Left ventricle myocardium inferior (tissue), 1 donor: ENCODE measurements around the gene HOXB6. TPM values are rescaled to one million over a fixed set of nuclear protein-coding genes. Genes with fewer than 3 reads are reported as not detected.

Source experiments
- DNase-seq: peaks from one replicate; pipeline ENCODE4 v3.0.0-alpha.2; 2020
- H3K27ac ChIP-seq: fragments of 200-600 bp; replicated peaks from 2 replicates; pipeline ENCODE4 v1.8.0; 2021
- H3K27me3 ChIP-seq: fragments of 200-600 bp; 2 replicates; pipeline ENCODE4 v1.8.0; 2021; ENCODE audit warnings: low read depth
- H3K36me3 ChIP-seq: fragments of 200-600 bp; 2 replicates; pipeline ENCODE4 v1.8.0; 2021
- H3K4me1 ChIP-seq: fragments of 200-600 bp; 2 replicates; pipeline ENCODE4 v1.8.0; 2021
- H3K4me3 ChIP-seq: fragments of 200-600 bp; 2 replicates; pipeline ENCODE4 v1.8.0; 2021; ENCODE audit warnings: mild to moderate bottlenecking, moderate library complexity
- H3K9me3 ChIP-seq: fragments of 200-600 bp; replicated peaks from 2 replicates; pipeline ENCODE4 v1.8.0; 2021
- intact Hi-C: fragments of 100-400 bp; cut with micrococcal nuclease; formaldehyde crosslinking; loops from one replicate; pipeline ENCODE4 v1.11.0; 2022
- total RNA-seq: library from RNA; stranded (reverse); fragmentation: NEBNext Ultra II Directional; extraction: Animal tissue kit (Norgen Biotek cat#: 25700); gene quantifications from one replicate; pipeline ENCODE4 v1.2.1, GENCODE V29; 2021
- TF ChIP-seq, protein P1 (sequence below): fragments of 200-600 bp; IDR thresholded peaks from 2 replicates; pipeline ENCODE4 v1.8.0; 2021; ENCODE audit warnings: antibody characterized with exemption, mild to moderate bottlenecking, borderline replicate concordance
- donor health status: DM: no; HTN: yes; CAD: no; lungs with severe emphysema.

The HOXB6 gene
- total RNA-seq, 1 donor from 2014 or later, result 0.66 TPM

GRCh38 chr17:48576479-48577309 is 28.1 kb downstream of the HOXB6 start:
- TF ChIP-seq, protein P1, sequence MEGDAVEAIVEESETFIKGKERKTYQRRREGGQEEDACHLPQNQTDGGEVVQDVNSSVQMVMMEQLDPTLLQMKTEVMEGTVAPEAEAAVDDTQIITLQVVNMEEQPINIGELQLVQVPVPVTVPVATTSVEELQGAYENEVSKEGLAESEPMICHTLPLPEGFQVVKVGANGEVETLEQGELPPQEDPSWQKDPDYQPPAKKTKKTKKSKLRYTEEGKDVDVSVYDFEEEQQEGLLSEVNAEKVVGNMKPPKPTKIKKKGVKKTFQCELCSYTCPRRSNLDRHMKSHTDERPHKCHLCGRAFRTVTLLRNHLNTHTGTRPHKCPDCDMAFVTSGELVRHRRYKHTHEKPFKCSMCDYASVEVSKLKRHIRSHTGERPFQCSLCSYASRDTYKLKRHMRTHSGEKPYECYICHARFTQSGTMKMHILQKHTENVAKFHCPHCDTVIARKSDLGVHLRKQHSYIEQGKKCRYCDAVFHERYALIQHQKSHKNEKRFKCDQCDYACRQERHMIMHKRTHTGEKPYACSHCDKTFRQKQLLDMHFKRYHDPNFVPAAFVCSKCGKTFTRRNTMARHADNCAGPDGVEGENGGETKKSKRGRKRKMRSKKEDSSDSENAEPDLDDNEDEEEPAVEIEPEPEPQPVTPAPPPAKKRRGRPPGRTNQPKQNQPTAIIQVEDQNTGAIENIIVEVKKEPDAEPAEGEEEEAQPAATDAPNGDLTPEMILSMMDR, result no peak
- Histone ChIP-seq H3K27me3 (peaks cover 100% of the 10 kb centered on the region), H3K9me3 (no peaks in the 10 kb centered on the region), H3K4me3 (peak overlapping the region; percentile 62), H3K36me3 (no peaks in the 10 kb centered on the region), H3K27ac (peak overlapping the region; percentile 71), H3K4me1 (peaks cover 26% of the 10 kb centered on the region)
- no peak for DNase-seq
- intact Hi-C loops, result no loop called here

DNA sequence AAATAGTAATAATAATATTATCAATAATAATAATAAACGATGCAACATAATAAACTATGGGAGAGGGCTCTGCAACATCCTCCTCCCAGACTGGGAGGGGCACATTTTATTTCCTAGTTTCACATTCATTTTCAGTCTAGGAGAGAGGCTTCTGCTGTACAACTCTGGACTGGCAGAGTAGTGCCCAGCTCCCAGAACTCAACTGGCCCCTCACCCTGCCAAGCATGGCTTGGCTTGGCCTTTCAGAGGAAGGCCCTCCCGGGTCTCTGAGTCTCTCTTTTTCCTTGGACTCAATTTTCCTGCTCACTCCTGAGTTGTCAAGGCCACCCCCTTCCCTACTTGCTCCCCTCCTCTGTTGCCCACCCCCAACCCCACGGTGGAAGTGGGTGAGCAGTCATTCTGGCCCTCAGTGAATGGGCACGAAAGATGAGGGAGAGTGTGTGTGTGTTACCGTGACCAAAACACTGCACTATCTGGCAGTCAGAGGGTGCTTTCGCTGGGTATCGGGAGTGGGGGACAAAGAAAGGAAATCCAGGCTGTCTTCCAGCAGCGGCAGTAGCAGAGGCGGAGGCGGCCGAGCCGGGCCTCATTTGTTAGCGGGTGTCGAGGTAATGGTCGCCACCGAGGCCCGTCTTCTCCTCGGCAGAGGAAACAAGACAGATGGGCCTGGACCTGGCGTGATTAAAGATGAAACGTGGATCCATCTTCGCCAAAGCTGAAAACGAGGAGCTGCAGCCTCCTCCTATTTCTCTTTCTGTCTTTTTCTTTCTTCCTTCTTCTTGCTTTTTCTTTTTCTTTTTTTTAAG is 28.9 kb downstream of the HOXB6 start:
- peaks cover 26% of the 10 kb centered on the region for H3K4me1 ChIP-seq
- intact Hi-C loops, result no loop called here
- no peaks in the 10 kb centered on the region for H3K36me3 ChIP-seq
- no peaks in the 10 kb centered on the region for H3K9me3 ChIP-seq
- no peak for DNase-seq
- H3K27ac ChIP-seq, result peak overlapping the region; percentile 71
- TF ChIP-seq, protein P1, result no peak
- peak overlapping the region; percentile 62 for H3K4me3 ChIP-seq
- H3K27me3 ChIP-seq, result peaks cover 100% of the 10 kb centered on the region

- Histone ChIP-seq H3K27ac (no peak overlapping the region), H3K27me3 (peaks cover 100% of the 10 kb centered on the region), H3K36me3 (no peaks in the 10 kb centered on the region), H3K4me3 (no peak overlapping the region), H3K9me3 (no peaks in the 10 kb centered on the region), H3K4me1 (peaks cover 26% of the 10 kb centered on the region)
- DNase-seq, result no peak
- intact Hi-C loops, result no loop called here
- TF ChIP-seq, protein P1, result no peak
Measured at GRCh38 chr17:48575066-48575582, 29.7 kb downstream of the HOXB6 start.

GRCh38 chr17:48574505-48575065 is 30.2 kb downstream of the HOXB6 start:
- no peak overlapping the region for H3K27ac ChIP-seq
- intact Hi-C loops, result no loop called here
- TF ChIP-seq, protein P1, result no peak
- DNase-seq, result no peak
- H3K4me3 ChIP-seq, result no peak overlapping the region
- H3K36me3 ChIP-seq, result no peaks in the 10 kb centered on the region
- no peaks in the 10 kb centered on the region for H3K9me3 ChIP-seq
- H3K4me1 ChIP-seq, result peaks cover 26% of the 10 kb centered on the region
- H3K27me3 ChIP-seq, result peaks cover 100% of the 10 kb centered on the region

DNA sequence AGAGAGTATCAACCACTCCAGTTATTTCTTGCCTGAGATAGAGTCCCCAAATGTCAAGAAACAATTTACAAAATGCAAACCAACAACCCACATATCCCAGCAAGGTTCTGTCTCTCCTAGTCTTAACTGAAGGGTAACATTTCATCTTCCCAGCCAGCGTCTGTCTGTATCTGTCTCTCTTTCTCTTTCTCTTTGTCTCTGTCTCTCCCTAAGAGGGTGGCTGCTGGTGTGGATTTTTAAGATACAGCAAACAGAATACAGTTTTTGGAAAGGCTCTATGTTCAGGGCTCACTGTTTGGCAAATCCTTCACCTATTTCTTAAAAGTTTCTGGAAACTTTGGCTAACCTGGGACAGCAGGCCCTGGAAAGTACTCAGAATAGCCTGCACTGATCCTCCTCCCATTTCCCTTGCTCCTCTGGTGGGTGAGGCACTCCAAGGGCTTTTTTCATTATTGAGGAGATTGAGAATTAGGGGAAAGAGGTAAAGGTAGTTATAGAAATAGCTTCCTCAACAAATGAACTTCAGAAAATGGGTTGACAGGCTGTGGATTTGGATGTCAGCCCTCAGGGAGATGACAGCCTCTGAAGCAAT is 32.9 kb downstream of the HOXB6 start:
- H3K36me3 ChIP-seq, result no peaks in the 10 kb centered on the region
- intact Hi-C loops, result no loop called here
- TF ChIP-seq, protein P1, result no peak
- DNase-seq, result no peak
- no peaks in the 10 kb centered on the region for H3K9me3 ChIP-seq
- H3K27me3 ChIP-seq, result peaks cover 100% of the 10 kb centered on the region
- no peak overlapping the region for H3K27ac ChIP-seq
- H3K4me3 ChIP-seq, result no peak overlapping the region
- peaks cover 20% of the 10 kb centered on the region for H3K4me1 ChIP-seq
